Naive B cell (primary cell): ENCODE measurements around the gene SFT2D1. TPM values are rescaled to one million over a fixed set of nuclear protein-coding genes. Genes with fewer than 3 reads are reported as not detected.

Experiments used
- ATAC-seq, 2 donors: fragments of 150-1000 bp; cut with Tn5 transposase; 2 replicates each; pipeline ENCODE4 v1.10.0; 2021; ENCODE audit warnings: low read depth in 2 of 2, mild to moderate bottlenecking in 2 of 2, moderate library complexity in 2 of 2
- DNase-seq: peaks from one replicate; pipeline ENCODE4 v3.0.0; 2022
- H3K27ac Mint-ChIP-seq, 6 donors: one replicate each; pipeline ENCODE4 v1.8.0; 2020 to 2022; ENCODE audit warnings: mild to moderate bottlenecking in 6 of 6, mixed read lengths in 6 of 6, moderate library complexity in 5 of 6, inconsistent platforms in 2 of 6
- H3K27me3 Mint-ChIP-seq, 3 donors: one replicate each; pipeline ENCODE4 v1.8.0; 2021 to 2022; ENCODE audit warnings: mixed read lengths in 3 of 3, mild to moderate bottlenecking in 1 of 3
- H3K36me3 Mint-ChIP-seq, 2 donors: one replicate each; pipeline ENCODE4 v1.8.0; 2020 to 2022; ENCODE audit warnings: mixed read lengths in 2 of 2, inconsistent platforms in 1 of 2, mild to moderate bottlenecking in 1 of 2
- H3K4me1 Mint-ChIP-seq, 3 donors: one replicate each; pipeline ENCODE4 v1.8.0; 2020 to 2022; ENCODE audit warnings: mixed read lengths in 3 of 3, inconsistent platforms in 1 of 3, mild to moderate bottlenecking in 1 of 3, moderate library complexity in 1 of 3
- H3K4me3 Mint-ChIP-seq, 8 donors: one replicate each; pipeline ENCODE4 v1.8.0; 2020 to 2022; ENCODE audit warnings: mild to moderate bottlenecking in 8 of 8, mixed read lengths in 8 of 8, moderate library complexity in 8 of 8, inconsistent platforms in 2 of 8
- H3K9me3 Mint-ChIP-seq, 7 donors: one replicate each; pipeline ENCODE4 v1.8.0; 2020 to 2022; ENCODE audit warnings: mixed read lengths in 7 of 7, mild to moderate bottlenecking in 5 of 7, inconsistent platforms in 2 of 7, moderate library complexity in 1 of 7
- polyA plus RNA-seq, 6 donors: library from polyadenylated mRNA; unstranded; fragments of 300-500 nt; fragmentation: Illumina TruSeq; gene quantifications; one replicate each; pipeline ENCODE4 v1.2.3, GENCODE V29; 2021; ENCODE audit warnings: low read depth in 6 of 6

Gene SFT2D1
- polyA plus RNA-seq, 6 donors from 2014 or later, result 95.5 to 172 (median 109) TPM

GRCh38 chr6:166306378-166307081 is 35.8 kb downstream of the SFT2D1 start:
- peak overlapping the region; percentile 73 to 86 (median 79) for H3K4me3 Mint-ChIP-seq
- no peaks in the 10 kb centered on the region for H3K36me3 Mint-ChIP-seq
- H3K4me1 Mint-ChIP-seq, result peaks cover 0 to 6% (median 5%) of the 10 kb centered on the region in 3 donors
- H3K9me3 Mint-ChIP-seq, result no peaks in the 10 kb centered on the region
- no peak for DNase-seq
- H3K27me3 Mint-ChIP-seq, result peaks cover 40 to 68% (median 52%) of the 10 kb centered on the region in 3 donors
- no peak overlapping the region for H3K27ac Mint-ChIP-seq
- no peak for ATAC-seq

GRCh38 chr6:166305562-166306117 is 36.7 kb downstream of the SFT2D1 start:
- DNase-seq (no peak), ATAC-seq (no peak)
- peaks cover 0 to 6% (median 5%) of the 10 kb centered on the region in 3 donors for H3K4me1 Mint-ChIP-seq
- no peaks in the 10 kb centered on the region for H3K9me3 Mint-ChIP-seq
- H3K27me3 Mint-ChIP-seq, result peaks cover 45 to 76% (median 58%) of the 10 kb centered on the region in 3 donors
- H3K36me3 Mint-ChIP-seq, result no peaks in the 10 kb centered on the region
- no peak overlapping the region for H3K27ac Mint-ChIP-seq
- H3K4me3 Mint-ChIP-seq, result peak overlapping the region in 5 of 8 donors; percentile 27 to 80 (median 73)

- DNase-seq, result no peak
- ATAC-seq, result no peak
- Mint-ChIP-seq H3K9me3 (no peaks in the 10 kb centered on the region), H3K27ac (no peak overlapping the region), H3K27me3 (peaks cover 42 to 76% (median 60%) of the 10 kb centered on the region in 3 donors), H3K36me3 (no peaks in the 10 kb centered on the region), H3K4me1 (peaks cover 0 to 6% (median 5%) of the 10 kb centered on the region in 3 donors), H3K4me3 (peak overlapping the region in 1 of 8 donors; percentile 6)
Measured at GRCh38 chr6:166304106-166304505, 38.2 kb downstream of the SFT2D1 start.

GRCh38 chr6:166301611-166302529 is 40.5 kb downstream of the SFT2D1 start:
- Mint-ChIP-seq H3K27ac (no peak overlapping the region), H3K27me3 (peaks cover 41 to 73% (median 67%) of the 10 kb centered on the region in 3 donors), H3K36me3 (no peaks in the 10 kb centered on the region), H3K9me3 (no peaks in the 10 kb centered on the region), H3K4me1 (peaks cover 0 to 1% (median 0%) of the 10 kb centered on the region in 3 donors), H3K4me3 (no peak overlapping the region)
- DNase-seq (no peak), ATAC-seq (no peak)

- no peaks in the 10 kb centered on the region for H3K36me3 Mint-ChIP-seq
- peaks cover 31 to 59% (median 58%) of the 10 kb centered on the region in 3 donors for H3K27me3 Mint-ChIP-seq
- ATAC-seq (no peak), DNase-seq (no peak)
- no peak overlapping the region for H3K4me3 Mint-ChIP-seq
- no peaks in the 10 kb centered on the region for H3K9me3 Mint-ChIP-seq
- H3K4me1 Mint-ChIP-seq, result no peaks in the 10 kb centered on the region
- H3K27ac Mint-ChIP-seq, result no peak overlapping the region
Measured at GRCh38 chr6:166300357-166300987, 41.9 kb downstream of the SFT2D1 start.

- ATAC-seq (no peak), DNase-seq (no peak)
- H3K9me3 Mint-ChIP-seq, result no peaks in the 10 kb centered on the region
- no peaks in the 10 kb centered on the region for H3K36me3 Mint-ChIP-seq
- peaks cover 20 to 36% (median 35%) of the 10 kb centered on the region in 3 donors for H3K27me3 Mint-ChIP-seq
- no peak overlapping the region for H3K27ac Mint-ChIP-seq
- H3K4me3 Mint-ChIP-seq, result peak overlapping the region in 1 of 8 donors; percentile 52
- H3K4me1 Mint-ChIP-seq, result peaks cover 6 to 8% (median 6%) of the 10 kb centered on the region in 3 donors
Measured at GRCh38 chr6:166297606-166298005, 44.7 kb downstream of the SFT2D1 start.

- H3K4me3 Mint-ChIP-seq, result no peak overlapping the region
- H3K36me3 Mint-ChIP-seq, result no peaks in the 10 kb centered on the region
- peak overlapping the region in 1 of 6 donors; percentile 28 for H3K27ac Mint-ChIP-seq
- no peak for ATAC-seq
- H3K4me1 Mint-ChIP-seq, result peaks cover 6 to 8% (median 6%) of the 10 kb centered on the region in 3 donors
- H3K9me3 Mint-ChIP-seq, result peaks cover 0 to 3% (median 0%) of the 10 kb centered on the region in 7 donors
- peaks cover 18 to 30% (median 22%) of the 10 kb centered on the region in 3 donors for H3K27me3 Mint-ChIP-seq
- no peak for DNase-seq
Measured at GRCh38 chr6:166296035-166296883, 46.1 kb downstream of the SFT2D1 start.

- H3K4me1 Mint-ChIP-seq, result peaks cover 6 to 8% (median 6%) of the 10 kb centered on the region in 3 donors
- ATAC-seq (no peak), DNase-seq (no peak)
- peak overlapping the region in 1 of 6 donors; percentile 8 for H3K27ac Mint-ChIP-seq
- H3K27me3 Mint-ChIP-seq, result peaks cover 12 to 15% (median 13%) of the 10 kb centered on the region in 3 donors
- H3K9me3 Mint-ChIP-seq, result peaks cover 0 to 3% (median 0%) of the 10 kb centered on the region in 7 donors
- H3K4me3 Mint-ChIP-seq, result no peak overlapping the region
- H3K36me3 Mint-ChIP-seq, result no peaks in the 10 kb centered on the region
Measured at GRCh38 chr6:166293731-166294584, 48.4 kb downstream of the SFT2D1 start.

- Mint-ChIP-seq H3K9me3 (peaks cover 0 to 3% (median 0%) of the 10 kb centered on the region in 7 donors), H3K27ac (peak overlapping the region in 1 of 6 donors; percentile 53), H3K36me3 (no peaks in the 10 kb centered on the region), H3K4me3 (peak overlapping the region in 2 of 8 donors; percentile 0 to 58), H3K27me3 (peaks cover 5 to 9% (median 8%) of the 10 kb centered on the region in 3 donors), H3K4me1 (peaks cover 15 to 21% (median 20%) of the 10 kb centered on the region in 3 donors)
- DNase-seq (no peak), ATAC-seq (no peak)
Measured at GRCh38 chr6:166289207-166290060, 52.9 kb downstream of the SFT2D1 start.

GRCh38 chr6:166286839-166287271 is 55.5 kb downstream of the SFT2D1 start:
- Mint-ChIP-seq H3K27me3 (peaks cover 4 to 16% (median 6%) of the 10 kb centered on the region in 3 donors), H3K27ac (peak overlapping the region in 5 of 6 donors; percentile 70 to 90 (median 85)), H3K4me3 (peak overlapping the region; percentile 38 to 91 (median 76)), H3K4me1 (peaks cover 15 to 21% (median 20%) of the 10 kb centered on the region in 3 donors), H3K9me3 (peaks cover 0 to 2% (median 0%) of the 10 kb centered on the region in 7 donors), H3K36me3 (no peaks in the 10 kb centered on the region)
- peak; percentile 91 to 94 for ATAC-seq
- DNase-seq, result peak; percentile 71
